SK-N-SH (cell line): Measurements from ENCODE around the gene FCMR. TPM values are rescaled to one million over a fixed set of nuclear protein-coding genes. Genes with fewer than 3 reads are reported as not detected.

Source experiments
- CTCF ChIA-PET: fragments of 300-600, 350-600 bp; formaldehyde crosslinking; extraction: SDS; loops from one replicate; lab custom pipeline; 2021; lab: Yijun Ruan, JAX
- POLR2A ChIA-PET: fragments of 350-600 bp; sonication (Branson Sonifier 250); formaldehyde crosslinking; extraction: SDS; loops from one replicate; lab custom pipeline; 2020; ENCODE audit warnings: antibody characterized with exemption, inconsistent platforms; lab: Yijun Ruan, JAX
- DNase-seq: peaks from one replicate; pipeline ENCODE4 v3.0.0; 2012
- H2AFZ ChIP-seq: fragments of 200-600 bp; sonication (generic); 2 replicates; pipeline ENCODE4 v1.8.1; 2016; ENCODE audit warnings: antibody characterized with exemption, mild to moderate bottlenecking, low read depth
- H3F3A ChIP-seq: fragments of 200-600 bp; sonication (generic); replicated peaks from 2 replicates; pipeline ENCODE3; 2016; ENCODE audit warnings: antibody characterized with exemption, mild to moderate bottlenecking; ENCODE audit not compliant: insufficient read depth
- H3K27ac ChIP-seq, 2 experiments: fragments of 200-500 bp in 1 of 2; fragments of 200-600 bp in 1 of 2; sonication (Bioruptor generic) in 1 of 2; sonication (generic), shearing (Covaris generic) in 1 of 2; 2 replicates each; pipeline versions ENCODE4 v1.5.1 to v1.6.1; 2014 to 2016; ENCODE audit warnings: low read depth in 2 of 2, inconsistent platforms in 1 of 2, low read length in 1 of 2, mild to moderate bottlenecking in 1 of 2, mixed read lengths in 1 of 2
- H3K27me3 ChIP-seq: fragments of 200-600 bp; sonication (generic), shearing (Covaris generic); 2 replicates; pipeline ENCODE4 v1.6.1; 2016; ENCODE audit warnings: mixed run types; ENCODE audit not compliant: insufficient read depth
- H3K36me3 ChIP-seq, 2 experiments: fragments of 200-500 bp in 1 of 2; fragments of 200-600 bp in 1 of 2; sonication (Bioruptor generic) in 1 of 2; sonication (generic) in 1 of 2; replicated peaks in 1 of 2; 2 replicates each; pipeline versions ENCODE3 to v1.5.1; 2014 to 2016; ENCODE audit warnings: low read length in 1 of 2, mild to moderate bottlenecking in 1 of 2; ENCODE audit not compliant: insufficient read depth in 2 of 2, control insufficient read depth in 1 of 2
- H3K4me1 ChIP-seq, 2 experiments: fragments of 200-500 bp in 1 of 2; fragments of 200-600 bp in 1 of 2; sonication (Bioruptor generic) in 1 of 2; sonication (generic), shearing (Covaris generic) in 1 of 2; 2 replicates each; pipeline versions ENCODE4 v1.5.1 to v1.6.1; 2014 to 2016; ENCODE audit warnings: low read depth in 1 of 2, low read length in 1 of 2, mixed run types in 1 of 2; ENCODE audit not compliant: insufficient read depth in 2 of 2, control insufficient read depth in 1 of 2
- H3K4me2 ChIP-seq: fragments of 200-600 bp; sonication (generic), shearing (Covaris generic); 2 replicates; pipeline ENCODE4 v1.6.1; 2017; ENCODE audit warnings: mixed run types
- H3K4me3 ChIP-seq, 2 experiments: fragments of 200-500 bp in 1 of 2; fragments of 200-600 bp in 1 of 2; sonication (Bioruptor generic) in 1 of 2; sonication (generic), shearing (Covaris generic) in 1 of 2; 2 replicates each; pipeline versions ENCODE4 v1.5.1 to v1.8.1; 2014 to 2016; ENCODE audit warnings: low read depth in 2 of 2, inconsistent platforms in 1 of 2, low read length in 1 of 2, mild to moderate bottlenecking in 1 of 2, mixed read lengths in 1 of 2, moderate library complexity in 1 of 2
- H3K79me2 ChIP-seq: fragments of 200-600 bp; sonication (generic); 2 replicates; pipeline ENCODE4 v1.8.1; 2017; ENCODE audit warnings: mild to moderate bottlenecking; ENCODE audit not compliant: insufficient read depth
- H3K9ac ChIP-seq: fragments of 200-600 bp; sonication (generic); 2 replicates; pipeline ENCODE4 v1.6.1; 2017; ENCODE audit warnings: mixed run types
- H3K9me2 ChIP-seq: fragments of 200-600 bp; sonication (generic); 2 replicates; pipeline ENCODE4 v1.6.1; 2017; ENCODE audit warnings: mixed run types
- H3K9me3 ChIP-seq: fragments of 200-600 bp; sonication (generic); 2 replicates; pipeline ENCODE4 v1.6.1; 2017; ENCODE audit warnings: mixed run types, mild to moderate bottlenecking, moderate library complexity
- H4K20me1 ChIP-seq: fragments of 200-600 bp; sonication (generic); 2 replicates; pipeline ENCODE4 v1.6.1; 2017; ENCODE audit warnings: mild to moderate bottlenecking, mixed run types; ENCODE audit not compliant: insufficient read depth
- CHD2 ChIP-seq: fragments of 150-350 bp; IDR thresholded peaks from 2 replicates; pipeline ENCODE4 v1.6.1; 2018; ENCODE audit warnings: low read length; ENCODE audit not compliant: partially characterized antibody
- ELF1 ChIP-seq: IDR thresholded peaks from 2 replicates; pipeline ENCODE4 v1.4.0; 2012
- EP300 ChIP-seq, 2 experiments: IDR thresholded peaks; 2 replicates each; pipeline versions ENCODE4 v1.4.0 to v1.6.1; 2012; ENCODE audit warnings: borderline replicate concordance in 1 of 2, low read depth in 1 of 2, low read length in 1 of 2
- EZH2phosphoT487 ChIP-seq: fragments of 200-600 bp; sonication (generic); IDR thresholded peaks from 2 replicates; pipeline ENCODE4 v1.6.1; 2017; ENCODE audit warnings: low read depth, mixed run types, mild to moderate bottlenecking, antibody characterized with exemption, moderate library complexity, borderline replicate concordance
- FOSL2 ChIP-seq: IDR thresholded peaks from 2 replicates; pipeline ENCODE4 v1.4.0; 2012; ENCODE audit warnings: low read depth, mild to moderate bottlenecking, moderate library complexity, borderline replicate concordance
- FOXM1 ChIP-seq: IDR thresholded peaks from 2 replicates; pipeline ENCODE4 v1.4.0; 2012; ENCODE audit warnings: low read depth, mild to moderate bottlenecking
- GATA2 ChIP-seq: sonication (generic); formaldehyde crosslinking; IDR thresholded peaks from 2 replicates; pipeline ENCODE4 v1.5.0; 2020; ENCODE audit warnings: mild to moderate bottlenecking, missing genetic modification reagents
- JUND ChIP-seq: IDR thresholded peaks from 2 replicates; pipeline ENCODE4 v1.4.0; 2012
- MXI1 ChIP-seq: IDR thresholded peaks from 2 replicates; pipeline ENCODE4 v1.6.1; 2012; ENCODE audit warnings: mild to moderate bottlenecking, low read depth, low read length, improper control_type of control experiment
- NFIC ChIP-seq: IDR thresholded peaks from 2 replicates; pipeline ENCODE4 v1.4.0; 2012; ENCODE audit warnings: borderline replicate concordance
- POLR2AphosphoS5 ChIP-seq: IDR thresholded peaks from 2 replicates; pipeline ENCODE4 v1.6.1; 2012; ENCODE audit warnings: low read depth, low read length
- RAD21 ChIP-seq: IDR thresholded peaks from 2 replicates; pipeline ENCODE4 v1.6.1; 2012; ENCODE audit warnings: mild to moderate bottlenecking, low read length
- RCOR1 ChIP-seq: fragments of 150-350 bp; IDR thresholded peaks from 2 replicates; pipeline ENCODE4 v1.6.1; 2017; ENCODE audit warnings: antibody characterized with exemption, low read length
- RXRA ChIP-seq: IDR thresholded peaks from 2 replicates; pipeline ENCODE4 v1.4.0; 2012; ENCODE audit warnings: low read depth, mild to moderate bottlenecking, borderline replicate concordance
- SIN3A ChIP-seq: IDR thresholded peaks from 2 replicates; pipeline ENCODE4 v1.6.1; 2012; ENCODE audit warnings: low read depth, mild to moderate bottlenecking, low read length, moderate library complexity, borderline replicate concordance
- SMC3 ChIP-seq: IDR thresholded peaks from 2 replicates; pipeline ENCODE4 v1.6.1; 2012; ENCODE audit warnings: low read depth, low read length, improper control_type of control experiment
- TCF12 ChIP-seq: IDR thresholded peaks from 2 replicates; pipeline ENCODE4 v1.4.0; 2012
- TEAD4 ChIP-seq: IDR thresholded peaks from 2 replicates; pipeline ENCODE4 v1.4.0; 2012; ENCODE audit warnings: mild to moderate bottlenecking, borderline replicate concordance; ENCODE audit not compliant: insufficient read depth
- WGBS: methylation state at CpG from one replicate; pipeline ENCODE4 v1.1.6; 2017; ENCODE audit warnings: low lambda C conversion rate; 5-methylcytosine and 5-hydroxymethylcytosine counted together
- polyA plus RNA-seq, 3 experiments: library from polyadenylated mRNA; depleted of rRNA; stranded (reverse); fragments of >200 nt; gene quantifications; 2 replicates each; pipeline ENCODE4 v1.2.3, GENCODE V29; 2012
- TF ChIP-seq, protein P1 (sequence below): fragments of 150-350 bp; IDR thresholded peaks from 2 replicates; pipeline ENCODE4 v1.6.1; 2016; ENCODE audit warnings: mild to moderate bottlenecking, low read depth, low read length
- TF ChIP-seq, protein P2 (sequence below): fragments of 200-600 bp; sonication (generic); IDR thresholded peaks from 2 replicates; pipeline ENCODE4 v1.6.1; 2017; ENCODE audit warnings: antibody characterized with exemption, mild to moderate bottlenecking, moderate library complexity
- TF ChIP-seq, protein P3 (sequence below): IDR thresholded peaks from 2 replicates; pipeline ENCODE4 v1.4.0; 2012; ENCODE audit warnings: low read depth, borderline replicate concordance
- TF ChIP-seq, protein P4 (sequence below): fragments of 150-350 bp; IDR thresholded peaks from 2 replicates; pipeline ENCODE4 v1.6.1; 2017; ENCODE audit warnings: antibody characterized with exemption, low read length, low read depth, borderline replicate concordance

Gene FCMR
- polyA plus RNA-seq, 1 of the 3 experiments (the other 2 are of a cell fraction), result 0.15 TPM

DNA sequence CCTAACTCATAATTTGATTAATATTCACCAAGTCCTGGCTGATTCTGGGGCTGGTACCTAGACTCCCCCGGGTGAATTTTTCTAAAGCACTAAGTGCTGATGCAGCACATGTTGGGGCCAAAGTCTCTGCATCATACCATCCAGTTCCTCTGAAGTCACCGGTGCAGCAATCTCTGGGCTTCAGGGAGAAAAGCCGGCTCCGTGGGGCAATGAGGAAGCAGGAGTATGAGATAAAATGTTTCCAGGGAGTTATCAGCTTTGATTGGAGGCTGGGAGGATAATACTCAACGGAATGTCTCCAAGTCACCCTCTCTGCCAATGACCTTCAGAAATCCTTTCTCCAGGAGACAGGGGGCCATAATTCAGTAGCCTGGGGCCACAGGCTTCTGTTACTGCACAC, 47.3 kb upstream of the FCMR start:
- H4K20me1 ChIP-seq, result no peaks in the 10 kb centered on the region
- H3K4me2 ChIP-seq, result no peak overlapping the region
- TF ChIP-seq POLR2AphosphoS5, result no peak
- TF ChIP-seq, protein P1, sequence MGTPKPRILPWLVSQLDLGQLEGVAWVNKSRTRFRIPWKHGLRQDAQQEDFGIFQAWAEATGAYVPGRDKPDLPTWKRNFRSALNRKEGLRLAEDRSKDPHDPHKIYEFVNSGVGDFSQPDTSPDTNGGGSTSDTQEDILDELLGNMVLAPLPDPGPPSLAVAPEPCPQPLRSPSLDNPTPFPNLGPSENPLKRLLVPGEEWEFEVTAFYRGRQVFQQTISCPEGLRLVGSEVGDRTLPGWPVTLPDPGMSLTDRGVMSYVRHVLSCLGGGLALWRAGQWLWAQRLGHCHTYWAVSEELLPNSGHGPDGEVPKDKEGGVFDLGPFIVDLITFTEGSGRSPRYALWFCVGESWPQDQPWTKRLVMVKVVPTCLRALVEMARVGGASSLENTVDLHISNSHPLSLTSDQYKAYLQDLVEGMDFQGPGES, result no peak
- no peak for TF ChIP-seq RXRA
- TF ChIP-seq MXI1, result no peak
- no peak for TF ChIP-seq NFIC
- TF ChIP-seq RCOR1, result no peak
- TF ChIP-seq, protein P2, sequence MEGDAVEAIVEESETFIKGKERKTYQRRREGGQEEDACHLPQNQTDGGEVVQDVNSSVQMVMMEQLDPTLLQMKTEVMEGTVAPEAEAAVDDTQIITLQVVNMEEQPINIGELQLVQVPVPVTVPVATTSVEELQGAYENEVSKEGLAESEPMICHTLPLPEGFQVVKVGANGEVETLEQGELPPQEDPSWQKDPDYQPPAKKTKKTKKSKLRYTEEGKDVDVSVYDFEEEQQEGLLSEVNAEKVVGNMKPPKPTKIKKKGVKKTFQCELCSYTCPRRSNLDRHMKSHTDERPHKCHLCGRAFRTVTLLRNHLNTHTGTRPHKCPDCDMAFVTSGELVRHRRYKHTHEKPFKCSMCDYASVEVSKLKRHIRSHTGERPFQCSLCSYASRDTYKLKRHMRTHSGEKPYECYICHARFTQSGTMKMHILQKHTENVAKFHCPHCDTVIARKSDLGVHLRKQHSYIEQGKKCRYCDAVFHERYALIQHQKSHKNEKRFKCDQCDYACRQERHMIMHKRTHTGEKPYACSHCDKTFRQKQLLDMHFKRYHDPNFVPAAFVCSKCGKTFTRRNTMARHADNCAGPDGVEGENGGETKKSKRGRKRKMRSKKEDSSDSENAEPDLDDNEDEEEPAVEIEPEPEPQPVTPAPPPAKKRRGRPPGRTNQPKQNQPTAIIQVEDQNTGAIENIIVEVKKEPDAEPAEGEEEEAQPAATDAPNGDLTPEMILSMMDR, result no peak
- TF ChIP-seq TEAD4, result no peak
- TF ChIP-seq, all 33 proteins: peak for 0
- Histone ChIP-seq H3K9me3 (no peaks in the 10 kb centered on the region), H3K9me2 (no peaks in the 10 kb centered on the region), H3K79me2 (no peaks in the 10 kb centered on the region), H3K4me3 (no peak overlapping the region), H3F3A (no peaks in the 10 kb centered on the region), H3K36me3 (no peaks in the 10 kb centered on the region), H3K27ac (no peak overlapping the region), H3K4me1 (no peaks in the 10 kb centered on the region), H3K27me3 (peaks cover 52% of the 10 kb centered on the region; the same call in 1 of the 2 replicates), H3K9ac (no peak overlapping the region), H2AFZ (no peak overlapping the region)
- CTCF ChIA-PET, result interaction anchor here (1.5 to 6.1 kb wide), 2 partner anchors 10 to 13 kb away, joined by 8 to 48 read pairs; no protein-coding TSS in a partner anchor
- POLR2A ChIA-PET, result no interaction called here
- 13% methylated on average over 5 of the region's 5 CpGs for WGBS
- no peak for DNase-seq

GRCh38 chr1:206967096-206967849, 45.5 kb upstream of the FCMR start:
- DNase-seq, result no peak
- Histone ChIP-seq H3F3A (no peaks in the 10 kb centered on the region), H3K27me3 (peaks cover 50% of the 10 kb centered on the region; the same call in 1 of the 2 replicates), H3K79me2 (no peaks in the 10 kb centered on the region), H2AFZ (no peak overlapping the region), H4K20me1 (no peaks in the 10 kb centered on the region), H3K9me2 (no peaks in the 10 kb centered on the region), H3K4me3 (no peak overlapping the region), H3K9ac (no peak overlapping the region), H3K4me1 (no peaks in the 10 kb centered on the region), H3K27ac (no peak overlapping the region), H3K9me3 (no peaks in the 10 kb centered on the region), H3K4me2 (no peak overlapping the region), H3K36me3 (no peaks in the 10 kb centered on the region)
- WGBS, result 22% methylated on average over 8 of the region's 8 CpGs
- POLR2A ChIA-PET, result no interaction called here
- CTCF ChIA-PET, result interaction anchor here (0.7 to 1.2 kb wide), 2 partner anchors 8 to 15 kb away, joined by 3 to 6 read pairs; no protein-coding TSS in a partner anchor
- TF ChIP-seq RAD21 (no peak), POLR2AphosphoS5 (no peak), FOSL2 (no peak), NFIC (no peak), TCF12 (no peak), JUND (no peak), FOXM1 (no peak), RXRA (no peak), EP300 (IDR thresholded peaks at IDR 0.05; ENCODE audit: borderline replicate concordance in 1 of 2, low read depth in 1 of 2, low read length in 1 of 2) (no peak), ELF1 (no peak), CHD2 (no peak), SMC3 (no peak), GATA2 (no peak), SIN3A (no peak), EZH2phosphoT487 (no peak)
- TF ChIP-seq, protein P3, sequence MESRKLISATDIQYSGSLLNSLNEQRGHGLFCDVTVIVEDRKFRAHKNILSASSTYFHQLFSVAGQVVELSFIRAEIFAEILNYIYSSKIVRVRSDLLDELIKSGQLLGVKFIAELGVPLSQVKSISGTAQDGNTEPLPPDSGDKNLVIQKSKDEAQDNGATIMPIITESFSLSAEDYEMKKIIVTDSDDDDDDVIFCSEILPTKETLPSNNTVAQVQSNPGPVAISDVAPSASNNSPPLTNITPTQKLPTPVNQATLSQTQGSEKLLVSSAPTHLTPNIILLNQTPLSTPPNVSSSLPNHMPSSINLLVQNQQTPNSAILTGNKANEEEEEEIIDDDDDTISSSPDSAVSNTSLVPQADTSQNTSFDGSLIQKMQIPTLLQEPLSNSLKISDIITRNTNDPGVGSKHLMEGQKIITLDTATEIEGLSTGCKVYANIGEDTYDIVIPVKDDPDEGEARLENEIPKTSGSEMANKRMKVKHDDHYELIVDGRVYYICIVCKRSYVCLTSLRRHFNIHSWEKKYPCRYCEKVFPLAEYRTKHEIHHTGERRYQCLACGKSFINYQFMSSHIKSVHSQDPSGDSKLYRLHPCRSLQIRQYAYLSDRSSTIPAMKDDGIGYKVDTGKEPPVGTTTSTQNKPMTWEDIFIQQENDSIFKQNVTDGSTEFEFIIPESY, result no peak
- TF ChIP-seq, protein P4, sequence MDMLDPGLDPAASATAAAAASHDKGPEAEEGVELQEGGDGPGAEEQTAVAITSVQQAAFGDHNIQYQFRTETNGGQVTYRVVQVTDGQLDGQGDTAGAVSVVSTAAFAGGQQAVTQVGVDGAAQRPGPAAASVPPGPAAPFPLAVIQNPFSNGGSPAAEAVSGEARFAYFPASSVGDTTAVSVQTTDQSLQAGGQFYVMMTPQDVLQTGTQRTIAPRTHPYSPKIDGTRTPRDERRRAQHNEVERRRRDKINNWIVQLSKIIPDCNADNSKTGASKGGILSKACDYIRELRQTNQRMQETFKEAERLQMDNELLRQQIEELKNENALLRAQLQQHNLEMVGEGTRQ, result no peak
